ENCODE measurements around the gene ASZ1.

Gene ASZ1

DNA sequence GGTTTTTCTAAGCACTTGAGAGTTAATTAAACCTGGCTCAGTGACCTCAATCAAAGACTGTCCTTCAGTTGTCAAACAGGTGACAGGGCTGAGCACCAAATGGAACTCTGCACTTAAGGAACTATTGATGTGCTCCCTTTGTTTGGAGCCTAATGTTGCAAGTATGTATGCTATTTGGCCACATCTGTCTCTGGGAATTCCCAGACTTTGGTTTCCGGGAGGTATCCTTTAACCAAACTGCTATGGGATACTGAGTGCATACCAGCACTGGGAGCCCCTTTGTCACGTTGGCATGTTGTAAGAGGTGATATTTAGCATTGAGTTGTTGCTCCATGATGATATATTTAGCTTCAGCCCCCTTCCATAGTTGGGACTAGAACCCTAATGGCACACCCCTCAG, 25.2 kb downstream of the ASZ1 start:
- in situ Hi-C loops (cut with HindIII; ENCODE audit: low sequenced_read_pairs): no loop called here

DNA sequence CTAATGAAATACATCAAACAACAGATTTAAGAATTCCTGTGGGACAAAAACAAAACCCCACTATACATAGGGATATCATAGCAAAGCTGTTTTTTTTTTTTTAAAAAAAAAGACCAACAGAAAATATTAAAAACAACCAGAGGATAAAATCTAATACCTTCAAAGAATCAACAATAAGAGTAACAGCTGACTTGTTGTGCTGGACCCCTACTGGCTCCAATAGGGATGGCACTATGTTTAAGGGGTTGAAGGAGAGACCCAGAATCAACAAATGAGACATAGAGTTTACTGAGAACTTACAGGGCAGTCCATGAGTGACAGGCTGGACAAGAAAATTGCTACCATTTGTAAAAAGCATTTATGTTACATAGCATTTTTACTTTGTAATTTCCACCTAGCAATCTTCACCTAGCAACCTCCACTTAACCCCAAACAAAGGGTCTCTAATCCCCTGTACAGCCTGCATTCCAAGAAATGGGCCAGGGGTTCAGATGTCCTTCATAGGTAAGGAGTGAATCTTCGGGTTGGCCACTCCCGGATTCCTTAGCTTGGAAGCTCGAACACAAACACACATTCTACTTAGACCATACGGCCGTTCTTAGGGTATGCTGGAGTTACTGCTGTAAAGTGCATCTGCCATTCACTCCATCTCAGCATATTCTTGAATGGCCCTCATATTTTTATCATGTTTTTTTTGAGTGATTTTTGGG, 25.8 kb downstream of the ASZ1 start:
- in situ Hi-C loops (cut with HindIII; ENCODE audit: low sequenced_read_pairs): no loop called here

DNA sequence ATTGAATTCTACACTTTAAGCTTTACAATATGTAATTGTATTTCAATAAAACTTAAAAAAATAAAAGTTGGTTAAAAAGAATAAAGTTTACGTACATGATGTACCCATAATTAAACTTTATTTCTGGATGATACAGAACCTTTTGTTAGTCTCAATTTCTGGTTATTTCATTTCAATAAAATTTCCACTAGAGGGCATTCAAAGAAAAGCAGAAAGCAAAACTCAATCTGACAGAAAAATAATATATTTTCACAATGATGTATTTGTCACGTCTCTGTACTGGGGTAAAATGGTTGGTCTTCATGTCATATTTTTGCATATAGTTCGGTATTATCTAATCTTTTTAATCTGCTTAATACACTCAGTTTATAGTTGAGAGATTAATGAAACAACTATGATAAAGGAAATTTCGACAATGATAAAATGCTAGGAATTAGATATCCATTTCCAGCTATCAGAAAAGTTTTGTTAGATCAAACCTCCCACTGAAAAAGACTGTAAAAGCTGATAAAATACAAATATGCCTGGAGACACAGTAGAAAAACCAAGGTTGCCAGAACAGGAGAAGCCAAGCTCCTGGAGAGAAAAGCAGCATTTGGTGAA, 27.4 kb downstream of the ASZ1 start:
- in situ Hi-C loops (cut with HindIII; ENCODE audit: low sequenced_read_pairs): no loop called here

DNA sequence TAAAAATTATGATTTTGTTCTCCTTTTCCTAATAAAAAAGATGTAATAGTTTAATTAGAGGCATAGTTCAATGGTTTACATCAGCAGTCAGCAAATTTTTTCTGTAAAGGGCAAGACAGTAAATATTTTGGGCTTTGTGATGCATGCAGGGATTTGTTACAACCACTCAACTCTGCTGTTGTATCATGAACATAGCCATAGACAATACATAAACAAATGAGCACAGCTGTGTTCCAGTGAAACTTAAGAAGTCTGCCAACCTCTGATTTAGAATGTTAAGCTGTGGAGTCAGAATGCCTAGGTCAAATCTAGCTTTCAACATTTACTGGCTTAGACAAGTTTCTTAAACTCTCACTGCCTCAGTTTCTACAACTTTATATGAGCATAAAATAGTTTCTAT, 31.6 kb downstream of the ASZ1 start:
- in situ Hi-C loops (cut with HindIII; ENCODE audit: low sequenced_read_pairs): no loop called here

DNA sequence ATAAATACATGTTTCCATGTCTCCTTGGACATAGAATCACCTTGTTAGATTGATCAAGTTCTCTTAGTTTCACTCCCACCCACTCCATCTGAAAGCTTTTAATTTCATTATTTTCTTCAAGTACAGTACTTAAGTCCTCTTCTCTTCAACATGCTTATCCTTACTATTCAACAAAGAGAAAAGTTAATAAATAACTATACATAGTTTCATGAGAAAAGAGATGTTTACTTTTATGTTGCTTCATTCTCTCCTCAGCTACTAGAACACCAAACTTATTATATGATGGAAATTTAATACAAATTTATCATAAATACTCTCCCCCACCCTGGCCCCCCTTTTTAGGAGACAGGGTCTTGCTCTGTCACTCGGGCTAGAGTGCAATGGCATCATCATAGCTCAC, 33.5 kb downstream of the ASZ1 start:
- in situ Hi-C loops (cut with HindIII; ENCODE audit: low sequenced_read_pairs): no loop called here

DNA sequence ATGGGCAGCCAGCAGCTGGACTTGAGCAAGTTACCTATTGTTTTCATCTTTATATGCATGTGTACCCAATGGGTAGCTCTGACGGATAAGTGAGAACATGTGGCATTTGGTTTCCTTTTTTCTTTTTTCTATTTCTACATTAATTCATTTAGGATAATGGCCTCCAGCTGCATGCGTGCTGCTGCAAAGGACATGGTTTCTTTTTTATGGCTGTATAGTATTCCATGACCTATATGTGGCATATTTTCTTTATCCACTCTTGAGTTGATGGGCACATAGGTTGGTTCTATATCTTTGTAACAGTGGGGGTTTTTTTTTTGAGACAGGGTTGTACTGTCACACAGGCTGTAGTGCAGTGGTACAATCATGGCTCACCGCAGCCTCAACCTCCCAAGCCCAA, 37.4 kb downstream of the ASZ1 start:
- in situ Hi-C loops (cut with HindIII; ENCODE audit: low sequenced_read_pairs): no loop called here

DNA sequence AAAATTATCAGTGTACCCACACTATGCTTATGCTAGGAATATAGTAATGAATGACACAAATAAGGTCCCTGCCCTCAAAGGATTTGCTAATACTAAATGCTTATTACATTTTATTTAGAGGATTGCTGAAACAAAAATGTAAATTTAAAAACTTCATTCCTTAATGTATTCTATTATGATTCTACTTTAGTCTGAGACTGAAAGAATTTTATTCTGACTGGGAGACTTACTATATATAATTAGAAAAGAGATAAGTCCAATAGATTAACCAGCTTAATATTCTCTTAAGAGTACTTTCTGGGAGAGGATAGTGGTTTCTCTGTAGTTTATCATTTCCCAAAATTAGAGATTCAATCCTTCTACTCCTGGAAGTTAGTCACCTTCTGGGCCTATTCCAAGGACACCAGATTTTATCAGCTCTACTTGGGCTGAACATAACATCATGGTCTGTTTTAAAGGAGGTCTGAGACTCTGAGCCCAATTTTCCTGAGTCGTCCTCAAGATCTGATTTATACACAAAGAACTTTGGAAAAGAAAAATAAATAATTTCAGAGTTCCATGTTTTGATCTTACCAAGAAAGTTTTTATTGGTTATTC, 41.1 kb downstream of the ASZ1 start:
- in situ Hi-C loops (cut with HindIII; ENCODE audit: low sequenced_read_pairs): no loop called here

DNA sequence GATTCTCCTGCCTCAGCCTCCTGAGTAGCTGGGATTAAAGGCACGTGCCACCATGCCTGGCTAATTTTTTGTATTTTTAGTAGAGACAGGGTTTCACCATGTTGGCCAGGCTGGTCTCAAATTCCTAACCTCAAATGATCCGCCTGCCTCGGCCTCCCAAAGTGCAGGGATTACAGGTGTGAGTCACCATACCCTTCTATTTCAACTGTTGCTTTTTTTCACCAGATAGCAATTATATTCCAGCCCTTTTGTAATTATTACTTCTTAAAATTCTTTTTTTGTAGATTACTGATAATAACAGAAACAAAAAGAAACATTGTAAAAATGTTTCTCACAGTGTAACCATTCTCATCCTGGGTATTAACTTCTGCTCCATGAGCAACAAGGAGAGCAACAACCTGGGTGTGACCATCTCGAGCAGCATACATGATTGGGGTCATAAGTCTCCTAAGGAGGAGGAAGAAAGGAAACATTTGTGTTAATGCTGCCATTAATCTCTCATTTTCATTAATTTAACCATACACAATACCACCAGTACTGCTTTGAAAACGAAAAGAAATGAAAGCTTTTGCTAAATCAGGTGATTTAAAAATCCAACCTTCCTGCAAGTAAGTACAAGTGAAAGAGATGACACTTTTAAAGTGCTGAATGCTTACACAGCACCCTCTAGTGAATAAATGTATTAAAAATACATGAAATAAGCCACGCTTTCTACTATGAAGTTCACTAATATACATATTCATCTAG, 41.8 kb downstream of the ASZ1 start:
- in situ Hi-C loops (cut with HindIII; ENCODE audit: low sequenced_read_pairs): no loop called here

DNA sequence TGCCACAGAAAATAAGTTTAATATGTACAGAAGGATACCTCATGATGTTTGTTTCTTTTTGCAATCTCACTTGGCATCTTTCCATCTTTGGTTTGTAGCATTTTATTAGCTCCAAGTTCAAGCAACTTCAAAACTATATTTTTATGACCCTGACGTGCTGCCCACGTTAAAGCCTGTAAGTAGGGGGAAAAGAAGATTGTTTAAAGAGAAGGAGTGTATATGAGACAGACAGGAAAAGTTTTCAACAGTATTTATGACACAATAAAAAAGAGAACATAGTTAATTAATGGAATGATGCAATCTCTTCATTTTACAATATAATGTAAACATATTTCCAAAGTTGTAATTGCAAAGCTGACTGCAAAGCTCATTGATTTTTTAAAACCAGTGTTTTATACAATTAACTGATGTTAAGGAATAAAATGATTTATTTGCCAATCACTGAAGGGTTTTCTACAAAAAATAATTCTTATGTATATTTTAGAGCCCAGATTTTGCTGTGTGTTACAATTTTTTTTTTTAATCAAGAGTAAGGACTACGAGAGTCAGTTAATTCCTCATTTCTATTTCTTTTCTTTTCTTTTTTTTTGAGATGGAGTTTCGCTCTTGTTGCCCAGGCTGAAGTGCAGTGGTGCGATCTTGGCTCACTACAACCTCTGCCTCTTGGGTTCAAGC, 42.5 kb downstream of the ASZ1 start:
- in situ Hi-C loops (cut with HindIII; ENCODE audit: low sequenced_read_pairs): no loop called here

DNA sequence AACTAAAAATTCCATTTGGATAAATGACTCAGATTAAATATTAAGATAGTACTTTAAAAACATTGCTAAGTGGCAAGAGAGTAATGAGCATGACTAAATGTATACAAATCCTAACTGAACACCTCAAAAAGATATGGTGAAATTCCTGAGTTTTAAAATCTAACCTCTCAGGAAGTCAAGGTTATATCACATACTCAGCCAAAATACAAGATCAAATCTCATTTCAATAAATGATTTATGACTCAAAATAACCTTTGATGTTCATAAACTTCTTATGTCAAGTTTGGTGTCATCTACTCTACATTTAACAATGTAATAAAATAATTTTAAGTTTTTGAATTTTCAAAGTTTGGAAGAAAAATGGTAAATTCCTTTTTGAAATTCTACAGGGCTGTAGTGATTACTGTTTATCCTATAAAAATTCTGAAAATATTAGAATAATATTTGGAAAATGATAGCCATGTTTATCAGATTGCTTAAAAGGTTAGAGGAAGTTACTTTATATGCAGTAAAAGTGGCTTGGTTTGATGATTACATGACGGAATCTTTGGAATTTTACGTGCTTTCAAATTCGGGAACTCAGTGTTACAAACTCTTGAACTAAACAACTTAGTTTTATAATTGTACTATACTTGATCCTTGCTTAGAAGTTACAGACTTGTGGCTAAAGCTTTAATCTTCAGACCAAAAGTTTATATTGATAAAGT, 43.7 kb downstream of the ASZ1 start:
- in situ Hi-C loops (cut with HindIII; ENCODE audit: low sequenced_read_pairs): no loop called here

DNA sequence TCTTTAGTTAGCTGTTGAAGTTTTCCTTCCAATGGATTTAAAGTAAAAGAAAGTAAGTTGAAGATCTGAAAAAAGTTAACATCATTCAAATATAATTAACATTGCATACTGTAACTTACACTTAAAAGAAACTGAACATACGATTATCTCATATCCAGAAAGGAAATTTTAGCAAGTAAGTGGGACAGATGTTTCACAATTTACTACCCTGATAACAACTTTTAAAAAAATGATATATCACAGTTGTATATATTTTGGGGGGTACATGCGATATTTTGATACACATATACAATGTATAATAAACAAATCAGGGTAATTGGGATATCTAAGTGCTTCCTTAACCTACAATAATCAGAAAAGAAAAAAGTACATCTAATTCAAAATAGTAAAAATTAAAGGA, 44.2 kb downstream of the ASZ1 start:
- in situ Hi-C loops (cut with HindIII; ENCODE audit: low sequenced_read_pairs): no loop called here

DNA sequence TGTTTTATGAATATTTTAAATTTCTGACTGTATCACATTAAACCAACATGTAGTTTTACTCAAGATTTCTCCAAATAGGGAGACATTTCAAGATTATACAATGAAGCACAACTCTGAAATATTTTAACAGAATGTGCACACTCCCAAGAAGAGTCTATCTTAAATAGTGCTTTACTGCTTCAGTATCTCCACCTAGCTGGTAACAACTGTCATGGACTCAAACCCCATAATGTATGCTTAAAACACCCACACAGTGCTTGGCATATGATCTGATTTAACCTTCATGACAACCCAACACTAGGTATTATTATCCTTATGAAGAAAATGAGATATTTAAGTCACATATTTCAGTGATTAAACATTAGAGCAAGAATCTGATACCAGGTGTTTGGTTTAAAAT, 45.9 kb downstream of the ASZ1 start:
- in situ Hi-C loops (cut with HindIII; ENCODE audit: low sequenced_read_pairs): no loop called here

DNA sequence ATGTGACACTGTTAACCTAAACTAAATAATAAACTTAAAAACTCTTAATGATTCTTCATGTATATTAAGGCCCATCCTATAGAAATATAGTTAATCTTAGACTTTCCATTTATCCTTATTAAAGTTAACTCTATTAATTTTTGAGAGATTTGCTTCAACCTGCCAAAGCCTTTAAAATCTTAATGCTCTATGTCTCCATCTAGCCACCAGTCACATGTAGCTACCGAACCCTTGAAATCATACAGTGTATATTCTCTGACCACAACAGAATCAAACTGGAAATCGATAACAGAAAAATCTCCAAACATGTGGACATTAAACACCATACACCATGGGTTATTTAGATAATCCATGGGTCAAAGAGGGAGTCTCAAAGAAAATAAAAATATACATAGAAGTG, 51.9 kb downstream of the ASZ1 start:
- in situ Hi-C loops (cut with HindIII; ENCODE audit: low sequenced_read_pairs): no loop called here

DNA sequence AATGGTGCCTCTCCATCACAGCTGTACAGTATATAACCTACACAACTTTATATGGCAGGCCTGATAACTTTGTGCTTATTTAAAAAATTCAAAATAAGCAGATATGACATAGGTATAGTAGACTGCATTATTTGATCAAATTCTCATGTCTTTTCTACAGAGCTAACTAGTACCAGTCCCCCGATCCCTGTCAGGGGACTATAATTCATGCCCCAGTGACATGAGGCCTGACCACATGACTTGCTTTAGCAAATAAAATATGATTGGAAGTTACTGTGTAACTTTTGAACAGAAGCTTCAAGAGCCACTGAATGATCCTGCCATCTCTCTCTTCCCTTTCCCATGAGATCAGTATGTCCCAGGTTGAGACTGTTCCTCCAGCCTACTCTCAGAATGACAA, 55.2 kb downstream of the ASZ1 start:
- in situ Hi-C loops (cut with HindIII; ENCODE audit: low sequenced_read_pairs): no loop called here

DNA sequence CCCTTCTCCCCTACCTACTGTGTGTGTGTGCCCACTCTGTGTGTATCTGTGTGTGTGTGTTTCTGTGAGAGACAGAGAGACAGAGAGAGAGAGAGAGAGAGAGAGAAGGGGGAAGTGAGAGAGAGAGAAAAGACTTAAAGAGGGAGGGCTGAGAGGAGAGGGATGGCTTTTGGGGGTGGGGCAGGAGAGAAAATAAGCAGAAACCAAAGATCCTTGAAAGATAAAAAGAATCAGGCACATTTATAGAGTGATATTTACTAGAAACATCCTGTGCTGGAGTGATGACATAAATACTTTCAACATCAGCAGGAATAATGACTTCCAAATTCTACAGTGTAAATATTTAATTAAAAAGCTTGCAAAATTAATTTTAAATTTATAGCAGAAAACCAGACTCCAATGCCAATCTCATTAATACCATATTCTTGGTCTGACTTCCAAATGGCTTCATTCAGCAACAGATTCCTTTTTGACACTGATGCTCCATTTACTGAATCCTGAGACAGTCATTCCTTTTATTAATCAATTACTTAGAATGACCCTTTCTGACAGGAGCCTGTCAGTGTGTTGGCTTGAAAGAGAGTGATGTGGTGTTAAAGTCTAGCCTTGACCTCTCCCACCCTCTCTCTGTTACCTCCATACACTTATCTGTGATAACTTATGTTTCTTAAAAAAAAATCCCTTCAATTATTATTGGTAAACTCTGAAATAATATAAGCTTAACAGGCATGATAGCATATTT, 62.8 kb downstream of the ASZ1 start:
- in situ Hi-C loops (cut with HindIII; ENCODE audit: low sequenced_read_pairs): no loop called here

DNA sequence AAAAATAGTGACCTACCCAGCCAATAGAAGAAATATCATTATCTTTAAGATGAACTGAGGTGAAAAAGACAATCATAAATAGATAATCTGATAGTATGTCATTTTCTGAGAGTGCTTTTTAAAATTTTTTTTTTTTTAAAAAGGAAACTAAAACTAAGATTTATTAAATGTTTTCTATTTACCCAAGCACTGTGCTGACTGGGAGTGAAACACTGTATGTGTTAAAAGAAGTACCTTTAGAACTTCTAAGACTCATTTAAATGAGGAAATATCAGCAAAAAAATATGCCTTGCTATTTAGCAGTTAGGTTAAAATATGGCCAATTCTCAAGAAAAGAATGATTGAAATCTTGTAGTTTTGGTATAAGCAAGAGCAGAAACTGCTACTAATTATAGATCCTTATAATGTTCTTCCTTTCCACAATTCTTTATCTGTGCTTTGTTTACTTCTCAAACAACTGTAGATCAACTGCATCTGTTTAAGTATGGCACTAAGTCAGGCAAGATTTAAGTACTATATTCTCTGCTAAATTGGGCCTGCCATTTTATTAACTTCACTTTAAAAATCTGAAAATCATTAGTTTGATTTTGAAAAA, 64.9 kb downstream of the ASZ1 start:
- in situ Hi-C loops (cut with HindIII; ENCODE audit: low sequenced_read_pairs): no loop called here

DNA sequence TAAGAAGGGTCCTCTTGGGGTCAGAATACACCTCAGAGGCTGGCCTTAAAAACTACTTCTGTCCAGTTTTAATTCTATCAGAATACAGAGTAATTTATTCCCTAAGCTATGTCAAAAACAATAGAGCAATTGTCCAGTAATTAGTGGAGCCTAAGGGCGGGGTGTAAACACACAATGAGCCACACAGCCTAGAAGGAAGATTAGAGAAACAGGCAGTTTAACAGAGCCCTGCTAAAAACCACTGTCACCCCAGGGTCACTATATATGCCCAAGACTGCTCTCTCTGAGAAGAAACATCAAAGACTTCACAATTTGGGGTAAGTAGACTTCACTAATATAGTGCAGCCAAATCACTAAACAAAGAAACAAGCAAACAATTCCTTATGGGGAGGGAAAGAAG, 77.3 kb downstream of the ASZ1 start:
- in situ Hi-C loops (cut with HindIII; ENCODE audit: low sequenced_read_pairs): no loop called here

DNA sequence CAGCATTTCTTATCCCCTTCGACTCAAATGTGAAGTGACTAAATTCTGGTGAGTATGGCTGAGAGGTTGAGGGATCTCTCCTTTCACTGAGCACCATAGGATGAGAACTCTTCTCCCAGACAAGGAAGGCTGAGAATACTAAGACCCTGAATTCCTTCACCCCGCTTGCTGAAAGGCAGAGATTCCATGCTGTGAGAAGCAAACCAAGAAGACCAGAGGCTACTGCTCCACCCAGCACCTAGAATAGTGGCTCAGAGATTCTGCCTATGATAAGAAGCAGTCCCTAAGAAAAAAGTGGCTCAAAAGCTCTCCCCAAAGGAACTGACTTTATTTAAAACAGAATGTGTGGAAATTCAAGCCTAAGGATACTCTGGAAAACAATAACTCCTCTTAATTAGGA, 77.7 kb downstream of the ASZ1 start:
- in situ Hi-C loops (cut with HindIII; ENCODE audit: low sequenced_read_pairs): no loop called here

DNA sequence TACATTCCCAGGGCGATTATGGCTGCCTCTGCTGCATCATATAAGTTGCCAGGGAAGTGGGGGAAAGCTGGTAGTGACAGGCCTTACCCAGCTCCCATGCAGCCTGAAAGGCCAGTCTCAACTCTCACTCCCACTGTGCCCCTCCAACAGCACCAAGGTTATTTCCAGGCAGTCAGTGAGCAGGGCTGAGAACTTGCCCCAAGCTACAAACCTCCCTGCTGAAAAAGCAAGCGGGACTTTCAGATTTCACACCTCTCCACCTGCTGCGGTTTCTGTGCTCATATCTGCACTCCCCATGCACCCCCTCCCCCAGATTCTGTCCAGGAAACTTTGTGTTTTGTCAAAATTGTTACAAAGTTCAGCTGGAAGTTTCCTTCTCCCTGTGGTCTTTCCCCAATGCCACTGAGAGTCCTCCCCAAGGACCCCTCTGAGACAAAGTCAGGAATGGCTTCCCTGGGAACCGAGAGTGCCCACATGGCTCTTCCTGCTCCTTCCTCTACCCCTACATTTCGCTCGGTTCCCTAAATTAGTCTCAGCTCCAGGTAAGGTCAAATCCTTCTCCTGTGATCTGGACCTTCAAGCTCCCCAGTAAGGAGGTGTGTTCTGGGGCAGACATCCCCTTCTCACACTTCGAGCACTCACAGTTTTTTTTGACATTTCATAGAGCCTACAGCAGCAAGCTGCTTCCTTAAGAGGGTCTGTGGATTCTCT, 79.2 kb downstream of the ASZ1 start:
- in situ Hi-C loops (cut with HindIII; ENCODE audit: low sequenced_read_pairs): no loop called here
